AG10803 (cell line): ENCODE measurements around the gene DALRD3.
"Not testable (repeated sequence)": the region's sequence is repeated elsewhere in the genome, so short reads cannot be mapped to it uniquely, and the experiment has no call there.

Source experiments
- DNase-seq: peaks from one replicate; pipeline ENCODE4 v3.0.0; 2010; ENCODE audit warnings: low read depth
- H3K4me3 ChIP-seq: 2 replicates; pipeline ENCODE4 v1.5.1; 2011; ENCODE audit warnings: mild to moderate bottlenecking, low read length, control low read depth
- CTCF ChIP-seq: conservative IDR thresholded peaks from 2 replicates; pipeline ENCODE4 v1.5.1; 2011; ENCODE audit warnings: mild to moderate bottlenecking, low read length, control low read depth, inconsistent platforms

Gene DALRD3

GRCh38 chr3:49009396-49009795, 9.0 kb downstream of the DALRD3 start:
- no peak for TF ChIP-seq CTCF
- DNase-seq: no peak
- H3K4me3 ChIP-seq: no peak overlapping the region

GRCh38 chr3:49008627-49009026, 9.8 kb downstream of the DALRD3 start:
- H3K4me3 ChIP-seq: peak overlapping the region; percentile 75
- DNase-seq: not testable (repeated sequence)

- DNase-seq: peak; percentile 91
- TF ChIP-seq CTCF: no peak
- H3K4me3 ChIP-seq: peak overlapping the region; percentile 75
Observed at GRCh38 chr3:49007771-49008528, 10.4 kb downstream of the DALRD3 start.

GRCh38 chr3:49007068-49007770, 11.2 kb downstream of the DALRD3 start, which contains the start of gene WDR6:
TSS of gene WDR6 (plus strand) at chr3:49007391. CDS start at chr3:49007432, 41 bp downstream.
- TF ChIP-seq CTCF: peak; percentile 44
- H3K4me3 ChIP-seq: peak within 1 kb of the TSS; percentile 75
- peak; percentile 97 for DNase-seq

GRCh38 chr3:49006408-49007067, 11.8 kb downstream of the DALRD3 start:
- no peak for TF ChIP-seq CTCF
- peak overlapping the region; percentile 75 for H3K4me3 ChIP-seq
- peak; percentile 44 for DNase-seq

GRCh38 chr3:49005998-49006397, 12.4 kb downstream of the DALRD3 start:
- DNase-seq: no peak
- H3K4me3 ChIP-seq: peak overlapping the region; percentile 75
- TF ChIP-seq CTCF: no peak

GRCh38 chr3:49005303-49005680, 13.1 kb downstream of the DALRD3 start:
- TF ChIP-seq CTCF: no peak
- no peak for DNase-seq
- H3K4me3 ChIP-seq: no peak overlapping the region
